Mammary epithelial cell (primary cell): ENCODE measurements around the gene TCFL5.

Experiments used
- CTCF ChIP-seq, 2 donors: IDR thresholded peaks in 1 of 2; conservative IDR thresholded peaks in 1 of 2; 2 replicates each; pipeline ENCODE4 v1.5.1; 2011 to 2012; ENCODE audit warnings: inconsistent platforms in 2 of 2, low read length in 2 of 2, mild to moderate bottlenecking in 2 of 2, control low read depth in 1 of 2, low read depth in 1 of 2; ENCODE audit not compliant: insufficient read depth in 1 of 2; ENCODE audit errors: extremely low read depth in 1 of 2
- EZH2 ChIP-seq: IDR thresholded peaks from 2 replicates; pipeline ENCODE4 v1.6.1; 2012; ENCODE audit warnings: low read length, inconsistent platforms, borderline replicate concordance

GRCh38 chr20:62854121-62854520, 7.5 kb downstream of the TCFL5 start:
- TF ChIP-seq CTCF (conservative IDR thresholded peaks at IDR 0.05 in 1 of 2, IDR thresholded peaks at IDR 0.05 in 1 of 2; ENCODE audit: extremely low read depth in 1 of 2, insufficient read depth in 1 of 2, low read depth in 1 of 2, low read length in 2 of 2) (no peak), EZH2 (no peak)
